Retinal pigment epithelial cell (primary cell): Measurements from ENCODE around the gene CUEDC1.

Source experiments
- DNase-seq: peaks from one replicate; pipeline ENCODE4 v3.0.0-alpha.2; 2010; ENCODE audit warnings: low read depth
- H3K4me3 ChIP-seq: 2 replicates; pipeline ENCODE4 v1.5.1; 2011; ENCODE audit warnings: mild to moderate bottlenecking, low read length, control low read depth, moderate library complexity
- TF ChIP-seq, protein P1 (sequence below): conservative IDR thresholded peaks from 2 replicates; pipeline ENCODE4 v1.5.1; 2011; ENCODE audit warnings: low read depth, low read length, control low read depth, inconsistent platforms

Gene CUEDC1

DNA sequence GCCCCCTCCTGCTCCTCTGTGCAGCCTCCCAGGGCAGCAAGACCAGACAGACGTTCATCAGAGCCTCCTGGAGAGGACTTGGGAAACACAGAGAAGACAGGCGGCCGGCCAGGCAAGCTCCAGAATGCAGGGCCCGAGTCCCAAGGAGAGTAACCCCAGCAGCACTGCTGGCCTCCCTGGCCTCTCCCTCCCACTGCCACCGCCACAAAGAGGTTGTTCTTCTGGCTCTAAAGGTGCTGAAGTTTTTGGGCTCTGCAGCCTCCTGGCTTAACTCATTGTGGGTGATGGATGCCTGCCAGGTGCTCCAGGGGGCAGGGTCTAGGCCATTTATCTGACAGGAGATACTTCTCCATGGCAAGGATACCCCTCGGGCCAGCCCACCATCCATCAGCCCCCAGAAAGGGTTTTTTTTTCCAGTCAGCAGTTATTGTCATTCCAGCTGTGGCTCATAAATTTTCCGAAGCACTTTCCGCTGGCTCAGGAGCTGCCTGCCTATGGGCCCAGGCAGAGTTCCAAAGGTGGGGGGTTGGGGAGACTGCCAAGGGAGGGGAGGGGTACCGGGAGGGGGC lies 73.3 kb downstream of the CUEDC1 start:
- no peak for DNase-seq
- TF ChIP-seq, protein P1, sequence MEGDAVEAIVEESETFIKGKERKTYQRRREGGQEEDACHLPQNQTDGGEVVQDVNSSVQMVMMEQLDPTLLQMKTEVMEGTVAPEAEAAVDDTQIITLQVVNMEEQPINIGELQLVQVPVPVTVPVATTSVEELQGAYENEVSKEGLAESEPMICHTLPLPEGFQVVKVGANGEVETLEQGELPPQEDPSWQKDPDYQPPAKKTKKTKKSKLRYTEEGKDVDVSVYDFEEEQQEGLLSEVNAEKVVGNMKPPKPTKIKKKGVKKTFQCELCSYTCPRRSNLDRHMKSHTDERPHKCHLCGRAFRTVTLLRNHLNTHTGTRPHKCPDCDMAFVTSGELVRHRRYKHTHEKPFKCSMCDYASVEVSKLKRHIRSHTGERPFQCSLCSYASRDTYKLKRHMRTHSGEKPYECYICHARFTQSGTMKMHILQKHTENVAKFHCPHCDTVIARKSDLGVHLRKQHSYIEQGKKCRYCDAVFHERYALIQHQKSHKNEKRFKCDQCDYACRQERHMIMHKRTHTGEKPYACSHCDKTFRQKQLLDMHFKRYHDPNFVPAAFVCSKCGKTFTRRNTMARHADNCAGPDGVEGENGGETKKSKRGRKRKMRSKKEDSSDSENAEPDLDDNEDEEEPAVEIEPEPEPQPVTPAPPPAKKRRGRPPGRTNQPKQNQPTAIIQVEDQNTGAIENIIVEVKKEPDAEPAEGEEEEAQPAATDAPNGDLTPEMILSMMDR = no peak
- no peak overlapping the region for H3K4me3 ChIP-seq

DNA sequence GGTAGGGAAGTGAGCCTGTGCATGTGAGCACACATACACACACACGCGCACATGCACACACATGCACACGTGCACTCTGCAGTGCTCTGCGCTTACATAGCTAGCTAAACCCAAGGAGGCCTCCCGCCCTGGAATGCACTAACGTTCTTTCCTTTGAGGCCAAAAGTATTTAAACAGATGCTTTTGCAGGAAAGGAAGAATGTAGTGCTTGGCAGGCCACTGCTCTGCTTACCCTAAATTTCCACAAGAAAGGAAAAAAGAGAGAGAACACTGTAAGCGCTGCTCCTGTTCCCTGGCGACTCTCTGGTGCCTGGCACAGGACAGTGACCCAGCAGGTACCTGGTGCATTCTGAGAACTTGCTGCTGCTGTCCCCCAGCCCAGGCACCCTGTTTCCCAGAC lies 74.1 kb downstream of the CUEDC1 start:
- TF ChIP-seq, protein P1 = no peak
- no peak for DNase-seq
- no peak overlapping the region for H3K4me3 ChIP-seq

DNA sequence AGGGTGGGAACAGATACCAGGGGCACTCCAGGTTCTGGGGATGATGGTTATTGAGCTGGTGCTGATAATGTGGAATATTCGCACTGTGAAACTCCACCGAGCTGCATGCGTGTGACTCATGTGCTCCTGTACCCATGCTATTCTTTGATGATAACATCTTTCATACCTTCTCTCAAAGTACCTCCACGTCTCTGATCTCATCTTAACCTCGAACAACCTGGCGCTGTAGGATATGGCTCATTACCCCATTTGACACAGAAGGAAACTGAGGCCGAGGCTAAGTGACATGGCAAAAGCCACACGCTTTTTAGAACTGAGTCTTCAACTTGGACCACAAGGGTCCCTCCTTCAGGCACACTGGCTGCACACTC lies 75.1 kb downstream of the CUEDC1 start:
- H3K4me3 ChIP-seq = no peak overlapping the region
- TF ChIP-seq, protein P1 = no peak
- no peak for DNase-seq

DNA sequence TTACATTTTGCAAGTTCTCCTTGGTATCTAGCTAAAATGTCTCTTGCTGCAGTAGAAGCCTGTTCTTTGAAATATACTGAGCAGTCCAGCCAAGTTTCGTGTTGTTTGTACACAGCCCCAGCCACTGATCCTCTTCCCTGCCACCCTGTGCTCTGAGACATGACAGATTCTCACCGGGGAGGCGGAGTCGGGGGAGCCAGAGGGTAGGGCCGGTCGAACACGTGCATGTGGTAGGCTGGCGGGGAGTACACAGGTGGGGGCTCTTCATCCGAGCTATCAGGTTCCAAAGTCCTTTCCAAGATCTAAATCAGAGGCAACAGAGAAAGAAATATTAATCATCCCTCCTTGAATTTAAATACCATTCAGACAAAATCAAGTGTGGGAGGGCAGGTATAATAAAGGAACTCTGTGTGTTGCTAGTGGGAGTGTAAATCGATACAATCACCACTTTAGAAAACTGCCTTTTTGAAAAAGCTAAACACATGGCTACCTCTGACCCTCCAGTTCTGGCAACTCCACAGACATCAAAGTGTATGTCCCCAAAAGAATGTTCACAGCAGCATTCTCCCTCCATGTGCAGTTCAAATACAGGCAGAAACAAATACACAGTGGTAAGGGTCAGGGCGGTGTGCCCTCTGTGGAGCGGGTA lies 75.7 kb downstream of the CUEDC1 start:
- TF ChIP-seq, protein P1 = no peak
- DNase-seq = no peak
- no peak overlapping the region for H3K4me3 ChIP-seq

DNA sequence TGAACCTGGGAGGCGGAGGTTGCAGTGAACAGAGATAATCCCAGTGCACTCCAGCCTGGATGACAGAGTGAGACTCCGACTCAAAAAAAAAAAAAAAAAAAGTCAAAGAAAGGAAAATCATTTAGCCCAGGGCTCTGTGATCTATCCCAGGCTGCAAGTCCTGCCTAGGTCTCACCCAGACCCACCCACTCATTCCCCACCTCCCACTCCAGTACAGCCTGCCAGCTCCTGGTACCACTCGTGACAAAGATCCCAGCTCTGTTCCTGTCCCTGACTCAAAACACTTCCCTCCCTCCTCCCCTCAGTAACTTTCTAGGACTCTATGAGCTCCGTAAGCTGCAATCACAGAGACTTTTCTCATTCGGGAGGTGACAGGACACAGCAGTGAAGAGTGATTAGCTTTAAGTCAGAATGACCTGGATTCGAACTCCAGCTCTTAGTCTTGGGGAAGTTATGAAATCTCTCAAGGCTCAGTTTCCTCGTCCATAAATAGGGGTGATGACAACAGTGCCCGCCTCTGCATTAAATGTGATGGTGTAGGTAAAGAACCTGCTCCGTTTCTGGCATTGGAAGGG lies 77.3 kb downstream of the CUEDC1 start:
- H3K4me3 ChIP-seq = no peak overlapping the region
- no peak for DNase-seq
- TF ChIP-seq, protein P1 = no peak

DNA sequence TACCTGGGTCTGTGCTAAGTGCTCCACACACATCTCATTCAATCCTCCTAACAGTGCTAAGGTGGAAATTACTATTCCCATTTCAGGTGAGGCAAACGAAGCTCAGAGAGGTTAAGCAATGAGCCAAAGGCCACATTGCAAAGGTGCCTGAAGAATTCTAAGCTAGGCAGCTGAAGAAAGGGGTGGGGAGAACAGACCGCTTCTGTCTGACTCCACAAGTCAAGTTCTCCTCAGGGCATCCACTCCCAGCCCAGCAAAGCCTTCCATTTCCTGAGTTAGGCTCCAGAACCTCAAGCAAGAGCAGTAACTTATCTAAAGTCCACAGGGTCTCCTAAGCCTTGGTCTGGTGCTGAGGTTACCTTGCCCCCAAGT lies 78.4 kb downstream of the CUEDC1 start:
- no peak for DNase-seq
- H3K4me3 ChIP-seq = no peak overlapping the region

More for the DNA sequence above, 78.4 kb downstream of the CUEDC1 start:
- TF ChIP-seq, protein P1 = no peak
